ENCODE results near the gene ZNF219.

DNA sequence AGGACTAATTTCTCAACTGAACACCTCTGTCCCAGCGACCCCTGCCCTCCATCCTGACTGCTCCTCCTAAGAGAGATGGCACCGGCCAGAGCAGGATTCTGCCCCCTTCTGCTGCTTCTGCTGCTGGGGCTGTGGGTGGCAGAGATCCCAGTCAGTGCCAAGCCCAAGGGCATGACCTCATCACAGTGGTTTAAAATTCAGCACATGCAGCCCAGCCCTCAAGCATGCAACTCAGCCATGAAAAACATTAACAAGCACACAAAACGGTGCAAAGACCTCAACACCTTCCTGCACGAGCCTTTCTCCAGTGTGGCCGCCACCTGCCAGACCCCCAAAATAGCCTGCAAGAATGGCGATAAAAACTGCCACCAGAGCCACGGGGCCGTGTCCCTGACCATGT is 55.5 kb downstream of the ZNF219 start:
- no peak for TF ChIP-seq GATA3 (IDR thresholded peaks at IDR 0.05; ENCODE audit: low read depth, low read length)
- TF ChIP-seq GATA2 (IDR thresholded peaks at IDR 0.05; ENCODE audit: low read depth, low read length) = no peak

Measured in SH-SY5Y (cell line).